B cell (primary cell): Measurements from ENCODE around the gene ECT2L. TPM values are rescaled to one million over a fixed set of nuclear protein-coding genes. Genes with fewer than 3 reads are reported as not detected.

Experiments used
- ATAC-seq: fragments of 200-7000 bp; cut with Tn5 transposase; one replicate; pipeline ENCODE4 v1.10.0; 2021; ENCODE audit warnings: low read depth, mild to moderate bottlenecking, moderate number of reproducible peaks, moderate library complexity
- CTCF ChIA-PET: fragments of 350-600 bp; sonication (Branson Sonifier 250); formaldehyde crosslinking; loops from one replicate; lab custom pipeline; 2021; ENCODE audit warnings: antibody characterized with exemption, inconsistent platforms; lab: Charles Lee
- POLR2A ChIA-PET: fragments of 350-600 bp; sonication (Branson Sonifier 250); formaldehyde crosslinking; loops from one replicate; lab custom pipeline; 2021; ENCODE audit warnings: antibody characterized with exemption; lab: Charles Lee
- DNase-seq: peaks from one replicate; pipeline ENCODE4 v3.0.0; 2013
- H2AFZ ChIP-seq: 2 replicates; pipeline ENCODE4 v1.6.1; 2012; ENCODE audit warnings: mild to moderate bottlenecking, low read depth, low read length; ENCODE audit not compliant: insufficient read depth, poor library complexity, severe bottlenecking
- H3K27ac ChIP-seq, 2 donors: 1 replicate in 1 of 2; 2 replicates in 1 of 2; pipeline ENCODE4 v1.5.1; 2012 to 2013; ENCODE audit warnings: low read length in 2 of 2, mild to moderate bottlenecking in 2 of 2, moderate library complexity in 1 of 2
- H3K27me3 ChIP-seq, 4 experiments: fragments of 200-600 bp in 1 of 4; sonication (generic) in 1 of 4; replicated peaks in 1 of 4; 1 replicate in 2 of 4; 2 replicates in 2 of 4; pipeline versions ENCODE4 v1.6.1 to v1.7.0; 2013 to 2016; ENCODE audit warnings: low read length in 3 of 4, mild to moderate bottlenecking in 2 of 4, mixed read lengths in 1 of 4, moderate library complexity in 1 of 4; ENCODE audit not compliant: insufficient read depth in 4 of 4, control insufficient read depth in 3 of 4; ENCODE audit errors: control extremely low read depth in 1 of 4
- H3K36me3 ChIP-seq, 2 experiments: replicated peaks in 1 of 2; 1 replicate in 1 of 2; 2 replicates in 1 of 2; pipeline versions ENCODE4 v1.6.1 to v1.7.1; 2013; ENCODE audit warnings: low read length in 1 of 2; ENCODE audit not compliant: insufficient read depth in 2 of 2, control insufficient read depth in 1 of 2; ENCODE audit errors: control extremely low read depth in 1 of 2, extremely low read depth in 1 of 2
- H3K4me1 ChIP-seq, 2 donors: fragments of 200-600 bp in 1 of 2; sonication (generic) in 1 of 2; 1 replicate in 1 of 2; 2 replicates in 1 of 2; pipeline versions ENCODE4 v1.5.1 to v1.6.1; 2013 to 2017; ENCODE audit warnings: low read length in 2 of 2; ENCODE audit not compliant: control insufficient read depth in 2 of 2, insufficient read depth in 2 of 2
- H3K4me2 ChIP-seq: replicated peaks from 2 replicates; pipeline ENCODE3; 2012; ENCODE audit warnings: mild to moderate bottlenecking, low read depth, low read length; ENCODE audit not compliant: poor library complexity, severe bottlenecking
- H3K4me3 ChIP-seq, 5 experiments: fragments of 200-600 bp in 1 of 5; sonication (generic) in 1 of 5; 1 replicate in 3 of 5; 2 replicates in 2 of 5; pipeline versions ENCODE4 v1.5.1 to v1.7.0; 2011 to 2016; ENCODE audit warnings: low read length in 4 of 5, mild to moderate bottlenecking in 4 of 5, low read depth in 2 of 5, control low read depth in 1 of 5, moderate library complexity in 1 of 5; ENCODE audit not compliant: insufficient read depth in 1 of 5; ENCODE audit errors: control extremely low read depth in 1 of 5, extremely low read depth in 1 of 5
- H3K79me2 ChIP-seq: fragments of 200-600 bp; sonication (generic); one replicate; pipeline ENCODE4 v1.6.0; 2016; ENCODE audit warnings: low read length; ENCODE audit not compliant: control insufficient read depth, insufficient read depth
- H3K9ac ChIP-seq: fragments of 200-600 bp; sonication (generic); 2 replicates; pipeline ENCODE4 v1.6.1; 2017; ENCODE audit warnings: mild to moderate bottlenecking, low read length, moderate library complexity
- H3K9me3 ChIP-seq, 3 donors: one replicate each; pipeline versions ENCODE4 v1.6.1 to v1.7.1; 2013; ENCODE audit warnings: low read length in 2 of 3; ENCODE audit not compliant: control insufficient read depth in 2 of 3, insufficient read depth in 1 of 3; ENCODE audit errors: control extremely low read depth in 1 of 3
- H4K20me1 ChIP-seq: 2 replicates; pipeline ENCODE4 v1.6.0; 2012; ENCODE audit warnings: mild to moderate bottlenecking, low read length; ENCODE audit not compliant: insufficient read depth, control insufficient read depth, poor library complexity, severe bottlenecking
- H3K27ac Mint-ChIP-seq: one replicate; pipeline ENCODE4 v1.8.0; 2021; ENCODE audit warnings: mixed read lengths
- H3K27me3 Mint-ChIP-seq: one replicate; pipeline ENCODE4 v1.8.0; 2021; ENCODE audit warnings: mixed read lengths
- H3K4me1 Mint-ChIP-seq: one replicate; pipeline ENCODE4 v1.8.0; 2021; ENCODE audit warnings: mixed read lengths
- H3K4me3 Mint-ChIP-seq: one replicate; pipeline ENCODE4 v1.8.0; 2021; ENCODE audit warnings: mixed read lengths
- H3K9me3 Mint-ChIP-seq: one replicate; pipeline ENCODE4 v1.8.0; 2022; ENCODE audit warnings: mixed read lengths; ENCODE audit not compliant: insufficient read depth
- CTCF ChIP-seq: fragments of 200-600 bp; IDR thresholded peaks from one replicate; pipeline ENCODE4 v1.8.0; 2022; ENCODE audit warnings: antibody characterized with exemption, mild to moderate bottlenecking
- EZH2 ChIP-seq: IDR thresholded peaks from 2 replicates; pipeline ENCODE4 v1.6.1; 2012; ENCODE audit warnings: borderline replicate concordance, low read depth, mild to moderate bottlenecking, moderate library complexity, low read length; ENCODE audit not compliant: insufficient read depth, poor library complexity, severe bottlenecking
- WGBS: methylation state at CpG from one replicate; pipeline ENCODE4 v1.1.5; 2013; ENCODE audit warnings: missing lambda C conversion rate; ENCODE audit not compliant: insufficient coverage; 5-methylcytosine and 5-hydroxymethylcytosine counted together
- intact Hi-C: fragments of 100-400 bp; cut with micrococcal nuclease; formaldehyde crosslinking; loops from one replicate; pipeline ENCODE4 v1.10.0; 2022
- polyA plus RNA-seq: library from polyadenylated mRNA; depleted of rRNA; stranded (reverse); fragments of >200 nt; gene quantifications from 2 replicates; pipeline ENCODE4 v1.2.3, GENCODE V29; 2012
- total RNA-seq, 2 donors: library from RNA; stranded (reverse); fragments of 120-200 nt in 1 of 2; gene quantifications; 1 replicate in 1 of 2; 2 replicates in 1 of 2; pipeline versions ENCODE4 v1.2.3 to v1.2.4, GENCODE V29; 2013 to 2022

The ECT2L gene
- total and polyA plus RNA-seq, 2 donors (not counting 1 experiment from before 2014, with no cell fraction given) = not detected

GRCh38 chr6:138907167-138907566 lies 111.3 kb downstream of the ECT2L start:
- Histone ChIP-seq H3K27me3 (no peaks in the 10 kb centered on the region), H3K9ac (no peak overlapping the region), H3K9me3 (no peaks in the 10 kb centered on the region), H3K4me1 (peaks cover 0 to 5% of the 10 kb centered on the region in 2 donors), H3K27ac (no peak overlapping the region), H2AFZ (no peak overlapping the region), H3K4me3 (no peak overlapping the region), H3K79me2 (no peaks in the 10 kb centered on the region), H3K36me3 (peaks cover 12 to 46% of the 10 kb centered on the region in 2 experiments), H3K4me2 (no peak overlapping the region), H4K20me1 (no peaks in the 10 kb centered on the region)
- peaks cover 10% of the 10 kb centered on the region for H3K4me1 Mint-ChIP-seq
- no peak for DNase-seq
- CTCF ChIA-PET = no interaction called here
- no peaks in the 10 kb centered on the region for H3K27me3 Mint-ChIP-seq
- no peak overlapping the region for H3K4me3 Mint-ChIP-seq
- POLR2A ChIA-PET = no interaction called here
- TF ChIP-seq EZH2 = no peak
- TF ChIP-seq CTCF = no peak
- H3K27ac Mint-ChIP-seq = no peak overlapping the region
- 96% methylated on average over 4 of the region's 7 CpGs for WGBS
- ATAC-seq = no peak
- intact Hi-C loops = no loop called here
- H3K9me3 Mint-ChIP-seq = no peaks in the 10 kb centered on the region

GRCh38 chr6:138909511-138909910 lies 113.6 kb downstream of the ECT2L start:
- Histone ChIP-seq H3K79me2 (no peaks in the 10 kb centered on the region), H3K9me3 (no peaks in the 10 kb centered on the region), H2AFZ (no peak overlapping the region), H3K27ac (no peak overlapping the region), H3K9ac (no peak overlapping the region), H4K20me1 (no peaks in the 10 kb centered on the region), H3K4me2 (no peak overlapping the region), H3K27me3 (no peaks in the 10 kb centered on the region), H3K4me1 (peaks cover 0 to 5% of the 10 kb centered on the region in 2 donors), H3K36me3 (peaks cover 18 to 58% of the 10 kb centered on the region in 2 experiments), H3K4me3 (no peak overlapping the region)
- TF ChIP-seq CTCF = no peak
- no peak for TF ChIP-seq EZH2
- Mint-ChIP-seq H3K4me1 (peaks cover 10% of the 10 kb centered on the region), H3K27me3 (no peaks in the 10 kb centered on the region), H3K4me3 (no peak overlapping the region), H3K27ac (peak overlapping the region; percentile 41), H3K9me3 (no peaks in the 10 kb centered on the region)
- intact Hi-C loops = no loop called here
- WGBS = no CpG with 5 or more reads among the region's 4 CpGs
- ATAC-seq = no peak
- CTCF ChIA-PET = no interaction called here
- POLR2A ChIA-PET = no interaction called here
- no peak for DNase-seq
